ENCODE data around the gene PACRG. TPM values are rescaled to one million over a fixed set of nuclear protein-coding genes. Genes with fewer than 3 reads are reported as not detected.

PACRG gene
- polyA plus RNA-seq, 1 donor from 2014 or later = 16.6 TPM

GRCh38 chr6:162854734-162855191 is 127.0 kb downstream of the PACRG start:
- H3K4me2 ChIP-seq (ENCODE audit: low read length) = no peak overlapping the region

GRCh38 chr6:162856885-162857284 is 129.1 kb downstream of the PACRG start:
- Histone ChIP-seq H3K9ac (ENCODE audit: low read length) (peak overlapping the region; percentile 73), H3K27me3 (ENCODE audit: insufficient read depth, low read depth, low read length) (no peaks in the 10 kb centered on the region), H3F3A (ENCODE audit: insufficient read depth, low read length, poor library complexity, severe bottlenecking) (peaks cover 8% of the 10 kb centered on the region), H2AFZ (ENCODE audit: low read depth, low read length) (peak overlapping the region; percentile 88), H3K79me2 (replicated peaks; ENCODE audit: insufficient read depth, low read length) (no peaks in the 10 kb centered on the region), H3K4me2 (ENCODE audit: low read length) (peak overlapping the region; percentile 63), H4K20me1 (ENCODE audit: insufficient read depth) (no peaks in the 10 kb centered on the region), H3K36me3 (ENCODE audit: insufficient read depth, low read length) (no peaks in the 10 kb centered on the region), H3K9me3 (ENCODE audit: low read length) (no peaks in the 10 kb centered on the region), H3K9me2 (ENCODE audit: insufficient read depth, low read length) (no peaks in the 10 kb centered on the region), H3K4me3 (ENCODE audit: low read length) (peak overlapping the region; percentile 58), H3K27ac (ENCODE audit: low read length) (peak overlapping the region; percentile 98)
- peak; percentile 96 for TF ChIP-seq RAD21 (conservative IDR thresholded peaks at IDR 0.05)
- TF ChIP-seq EP300 (conservative IDR thresholded peaks at IDR 0.05; ENCODE audit: poor library complexity, severe bottlenecking) = peak; percentile 87
- TF ChIP-seq POLR2AphosphoS5 (IDR thresholded peaks at IDR 0.05) = peak; percentile 79
- TF ChIP-seq MXI1 (conservative IDR thresholded peaks at IDR 0.05; ENCODE audit: poor library complexity, severe bottlenecking) = no peak
- TF ChIP-seq TAF1 (IDR thresholded peaks at IDR 0.05; ENCODE audit: low read depth) = peak; percentile 76
- peak; percentile 92 for TF ChIP-seq SMC3 (conservative IDR thresholded peaks at IDR 0.05; ENCODE audit: poor library complexity)
- TF ChIP-seq EZH2 (IDR thresholded peaks at IDR 0.05; ENCODE audit: borderline replicate concordance, insufficient read depth, low read length, poor library complexity, severe bottlenecking) = no peak
- TF ChIP-seq CTCF (IDR thresholded peaks at IDR 0.05; ENCODE audit: poor library complexity, severe bottlenecking) = peak; percentile 93

More at GRCh38 chr6:162854734-162855191, 127.0 kb downstream of the PACRG start:
- H3K4me3 ChIP-seq (ENCODE audit: low read length) = no peak overlapping the region
- H3F3A ChIP-seq (ENCODE audit: insufficient read depth, low read length, poor library complexity, severe bottlenecking) = peaks cover 8% of the 10 kb centered on the region
- H3K27me3 ChIP-seq (ENCODE audit: insufficient read depth, low read depth, low read length) = no peaks in the 10 kb centered on the region
- no peak overlapping the region for H3K27ac ChIP-seq (ENCODE audit: low read length)
- no peak for TF ChIP-seq RAD21 (conservative IDR thresholded peaks at IDR 0.05)
- TF ChIP-seq POLR2AphosphoS5 (IDR thresholded peaks at IDR 0.05) = no peak
- TF ChIP-seq SMC3 (conservative IDR thresholded peaks at IDR 0.05; ENCODE audit: poor library complexity) = no peak
- TF ChIP-seq EP300 (conservative IDR thresholded peaks at IDR 0.05; ENCODE audit: poor library complexity, severe bottlenecking) = no peak
- TF ChIP-seq TAF1 (IDR thresholded peaks at IDR 0.05; ENCODE audit: low read depth) = no peak
- TF ChIP-seq REST (IDR thresholded peaks at IDR 0.05; ENCODE audit: borderline replicate concordance) = no peak
- no peak for TF ChIP-seq CTCF (IDR thresholded peaks at IDR 0.05; ENCODE audit: poor library complexity, severe bottlenecking)
- TF ChIP-seq EZH2 (IDR thresholded peaks at IDR 0.05; ENCODE audit: borderline replicate concordance, insufficient read depth, low read length, poor library complexity, severe bottlenecking) = no peak
- no peak for TF ChIP-seq MXI1 (conservative IDR thresholded peaks at IDR 0.05; ENCODE audit: poor library complexity, severe bottlenecking)
- H3K9me3 ChIP-seq (ENCODE audit: low read length) = no peaks in the 10 kb centered on the region
- H3K79me2 ChIP-seq (replicated peaks; ENCODE audit: insufficient read depth, low read length) = no peaks in the 10 kb centered on the region
- H3K9me2 ChIP-seq (ENCODE audit: insufficient read depth, low read length) = no peaks in the 10 kb centered on the region
- H3K9ac ChIP-seq (ENCODE audit: low read length) = no peak overlapping the region
- H4K20me1 ChIP-seq (ENCODE audit: insufficient read depth) = no peaks in the 10 kb centered on the region
- no peaks in the 10 kb centered on the region for H3K36me3 ChIP-seq (ENCODE audit: insufficient read depth, low read length)
- no peak overlapping the region for H2AFZ ChIP-seq (ENCODE audit: low read depth, low read length)

Data from neural cell (in vitro differentiated cells).